HG02938 (cell line): Measurements from ENCODE around the gene DDX55.
"Not testable (repeated sequence)": the region's sequence is repeated elsewhere in the genome, so short reads cannot be mapped to it uniquely, and the experiment has no call there.

Source experiments
- ATAC-seq: cut with Tn5 transposase; IDR thresholded peaks from one replicate; pipeline ENCODE4 v1.9.1; 2021; ENCODE audit warnings: mild to moderate bottlenecking, moderate library complexity; ENCODE audit not compliant: unreplicated experiment

The DDX55 gene

GRCh38 chr12:123601602-123602489, at the start of gene DDX55:
Gene DDX55, plus strand, starts transcription at chr12:123602099. Its CDS starts 50 bp downstream, at chr12:123602149.
- ATAC-seq = peak; percentile 81

- ATAC-seq = not testable (repeated sequence)
These were observed 47.8 kb upstream of the DDX55 start for GRCh38 chr12:123554136-123554535.

- not testable (repeated sequence) for ATAC-seq
These were observed 47.1 kb upstream of the DDX55 start for GRCh38 chr12:123554843-123555242.

GRCh38 chr12:123558487-123558886, 43.4 kb upstream of the DDX55 start:
- not testable (repeated sequence) for ATAC-seq

GRCh38 chr12:123559468-123559867, 42.4 kb upstream of the DDX55 start:
- no peak for ATAC-seq

GRCh38 chr12:123571343-123571813, 30.5 kb upstream of the DDX55 start:
- no peak for ATAC-seq

GRCh38 chr12:123572391-123572790, 29.5 kb upstream of the DDX55 start:
- ATAC-seq = no peak

- no peak for ATAC-seq
These were observed 28.0 kb upstream of the DDX55 start for GRCh38 chr12:123573870-123574269.

GRCh38 chr12:123576611-123577010, 25.3 kb upstream of the DDX55 start:
- no peak for ATAC-seq

GRCh38 chr12:123578243-123578642, 23.7 kb upstream of the DDX55 start:
- no peak for ATAC-seq

GRCh38 chr12:123578829-123579228, 23.1 kb upstream of the DDX55 start:
- not testable (repeated sequence) for ATAC-seq

- no peak for ATAC-seq
These were observed 21.1 kb upstream of the DDX55 start for GRCh38 chr12:123580772-123581171.

- no peak for ATAC-seq
These were observed 10.0 kb upstream of the DDX55 start for GRCh38 chr12:123591702-123592481.

- no peak for ATAC-seq
These were observed 6.2 kb upstream of the DDX55 start for GRCh38 chr12:123595729-123596128.

- ATAC-seq = no peak
These were observed 4.8 kb upstream of the DDX55 start for GRCh38 chr12:123597100-123597499.

GRCh38 chr12:123598522-123598921, 3.4 kb upstream of the DDX55 start:
- ATAC-seq = no peak

GRCh38 chr12:123599310-123599709, 2.6 kb upstream of the DDX55 start:
- ATAC-seq = no peak

- no peak for ATAC-seq
These were observed 2.2 kb upstream of the DDX55 start for GRCh38 chr12:123599721-123600120.

GRCh38 chr12:123602651-123603195, 824 bp downstream of the DDX55 start:
- peak; percentile 4 for ATAC-seq

- not testable (repeated sequence) for ATAC-seq
These were observed 1.6 kb downstream of the DDX55 start for GRCh38 chr12:123603495-123603894.

GRCh38 chr12:123607756-123608155, 5.9 kb downstream of the DDX55 start:
- no peak for ATAC-seq
